Stimulated activated naive CD4-positive, alpha-beta T cell (primary cell): ENCODE data around the gene PRR12.
A peak's percentile ranks its signal among the peaks of the same experiment; 100 is the strongest.

Source experiments
- DNase-seq, 6 experiments: peaks; one replicate each; lab custom pipeline; 2025; lab: John Stamatoyannopoulos, UW

Gene PRR12

GRCh38 chr19:49646586-49646985, 55.6 kb downstream of the PRR12 start:
- no peak for DNase-seq

GRCh38 chr19:49651029-49651819, 60.2 kb downstream of the PRR12 start:
- DNase-seq, result no peak

- no peak for DNase-seq
Measured at GRCh38 chr19:49651820-49652550, 61.0 kb downstream of the PRR12 start.

- DNase-seq, result no peak
Measured at GRCh38 chr19:49652551-49653465, 61.8 kb downstream of the PRR12 start.

GRCh38 chr19:49653466-49653806, 62.5 kb downstream of the PRR12 start:
- no peak for DNase-seq

DNA sequence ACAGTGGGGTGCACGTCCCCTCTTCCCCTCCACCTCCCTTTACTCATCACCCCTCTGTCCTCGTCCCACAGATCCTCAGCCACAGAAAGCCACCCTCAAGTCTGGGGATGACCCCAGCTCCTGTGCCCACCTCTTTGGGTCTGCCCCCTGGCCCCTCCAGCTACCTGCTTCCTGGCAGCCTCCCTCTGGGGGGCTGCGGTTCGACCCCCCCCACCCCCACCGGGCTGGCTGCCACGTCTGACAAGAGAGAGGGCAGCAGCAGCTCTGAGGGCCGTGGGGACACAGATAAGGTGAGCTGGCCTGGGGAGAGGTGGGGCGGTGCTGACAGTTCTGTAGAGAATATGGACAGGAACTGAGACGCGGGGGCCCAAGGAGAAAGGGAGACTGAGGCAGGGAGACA, 63.6 kb downstream of the PRR12 start:
- DNase-seq, result no peak

DNA sequence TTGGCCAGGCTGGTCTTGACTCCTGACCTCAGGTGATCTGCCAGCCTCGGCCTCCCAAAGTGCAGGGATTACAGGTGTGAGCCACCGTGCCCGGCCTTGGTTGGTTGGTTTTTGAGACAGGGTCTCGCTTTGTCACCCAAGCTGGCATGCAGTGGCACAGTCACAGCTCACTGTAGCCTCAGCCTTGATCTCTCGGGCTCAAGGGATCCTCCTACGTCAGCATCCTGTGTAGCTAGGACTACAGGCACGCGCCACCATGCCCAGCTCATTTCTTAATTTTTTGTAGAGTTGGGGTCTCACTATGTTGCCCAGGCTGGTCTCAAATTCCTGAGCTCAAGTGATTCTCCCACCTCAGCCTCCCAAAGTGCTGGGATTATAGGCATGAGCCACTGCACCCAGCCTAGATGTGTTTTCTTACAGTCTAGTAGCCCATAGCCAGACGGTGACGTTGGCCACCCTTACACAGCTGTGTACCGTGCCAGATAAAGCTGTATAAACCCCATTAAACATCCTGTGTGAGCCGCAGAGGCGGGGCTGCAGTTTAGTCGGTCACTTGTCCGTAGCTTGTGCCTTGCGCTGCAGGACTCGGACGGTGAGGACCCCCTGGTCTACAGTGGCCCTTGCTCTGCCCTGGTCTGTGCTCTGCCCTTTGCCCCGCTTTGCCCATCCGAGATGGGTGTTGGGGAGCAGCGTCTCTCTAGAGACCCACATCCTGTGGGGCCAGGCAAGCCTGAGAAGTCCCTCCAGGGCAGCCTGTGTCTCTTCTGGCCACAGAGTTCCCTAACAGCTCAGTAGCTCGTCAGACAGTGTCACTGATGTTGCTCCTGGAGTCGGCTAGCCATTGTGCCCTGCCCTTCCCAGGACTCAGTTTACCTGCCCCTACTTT, 64.8 kb downstream of the PRR12 start:
- no peak for DNase-seq

- no peak for DNase-seq
Measured at GRCh38 chr19:49656456-49657109, 65.6 kb downstream of the PRR12 start.

DNA sequence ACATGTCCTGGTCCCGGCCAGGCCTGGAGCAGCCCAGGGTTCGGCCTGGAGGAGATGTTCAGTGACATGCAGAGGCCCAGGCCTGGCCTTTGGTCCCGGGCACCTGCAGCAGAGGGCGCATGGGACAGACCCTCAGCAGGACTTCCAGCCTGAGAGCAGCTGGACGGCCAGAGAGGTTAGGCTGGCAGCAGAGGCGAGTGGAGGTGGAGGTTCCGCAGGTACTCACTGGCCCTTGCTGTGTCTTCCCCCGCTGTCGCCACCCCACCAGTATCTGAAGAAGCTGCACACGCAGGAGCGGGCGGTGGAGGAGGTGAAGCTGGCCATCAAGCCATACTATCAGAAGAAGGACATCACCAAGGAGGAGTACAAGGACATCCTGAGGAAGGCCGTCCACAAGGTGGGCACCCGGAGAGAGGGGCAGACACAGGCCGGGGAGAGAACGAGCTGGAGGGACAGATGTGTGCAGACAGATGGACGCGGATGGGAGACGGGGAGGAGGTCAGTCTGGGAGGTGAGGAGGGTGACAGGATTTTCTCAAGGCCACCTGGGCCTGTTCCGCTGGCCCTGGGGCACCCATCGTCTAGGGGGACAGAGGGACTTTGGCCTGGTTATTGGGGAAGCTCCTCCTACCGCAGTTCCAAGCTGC, 66.6 kb downstream of the PRR12 start:
- no peak for DNase-seq

- no peak for DNase-seq
Measured at GRCh38 chr19:49658139-49658517, 67.1 kb downstream of the PRR12 start.

DNA sequence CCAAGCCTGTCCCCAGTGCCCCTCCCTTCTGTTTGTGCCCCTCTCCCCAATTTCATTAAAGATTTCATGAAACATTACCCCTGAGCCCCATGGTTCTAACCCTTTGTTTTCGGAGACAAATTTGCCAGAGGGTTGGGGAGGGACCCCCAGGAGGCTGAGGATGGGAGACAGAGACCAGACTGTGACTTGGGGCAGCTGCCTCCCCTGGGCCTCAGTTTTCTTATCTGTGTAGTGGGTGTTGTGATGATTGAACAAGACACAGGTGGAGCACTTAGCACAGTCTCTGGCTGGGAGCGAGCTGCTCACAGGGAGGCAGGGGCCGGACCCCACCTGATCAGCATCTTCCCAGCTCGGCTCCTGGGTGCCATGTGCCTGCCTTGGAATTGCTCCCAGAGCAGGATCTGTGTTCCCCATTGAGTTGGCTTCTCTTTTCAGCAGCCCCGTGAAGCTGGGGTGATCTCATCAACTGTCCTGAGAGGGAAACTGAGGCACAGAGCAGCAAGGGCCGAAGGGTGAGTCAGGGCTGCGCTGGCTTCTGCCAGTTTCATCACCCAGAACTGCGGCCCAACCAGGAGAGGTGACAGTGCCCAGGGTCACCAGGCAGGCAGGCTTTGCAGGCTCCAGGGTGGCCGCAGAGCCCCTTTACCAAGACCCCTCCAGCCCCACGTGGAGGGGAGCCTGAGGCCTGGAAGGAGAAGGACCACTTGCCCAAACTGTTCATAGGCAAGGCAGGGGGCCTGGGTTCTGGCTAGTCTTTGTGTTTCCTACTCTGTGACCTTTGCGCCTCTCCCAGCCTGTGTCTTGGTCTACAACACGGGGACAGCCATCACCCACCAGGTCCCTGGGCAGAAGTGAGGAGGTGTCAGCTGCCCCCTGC, 67.8 kb downstream of the PRR12 start:
- DNase-seq, result no peak

- DNase-seq, result no peak
Measured at GRCh38 chr19:49660338-49660961, 69.5 kb downstream of the PRR12 start.

DNA sequence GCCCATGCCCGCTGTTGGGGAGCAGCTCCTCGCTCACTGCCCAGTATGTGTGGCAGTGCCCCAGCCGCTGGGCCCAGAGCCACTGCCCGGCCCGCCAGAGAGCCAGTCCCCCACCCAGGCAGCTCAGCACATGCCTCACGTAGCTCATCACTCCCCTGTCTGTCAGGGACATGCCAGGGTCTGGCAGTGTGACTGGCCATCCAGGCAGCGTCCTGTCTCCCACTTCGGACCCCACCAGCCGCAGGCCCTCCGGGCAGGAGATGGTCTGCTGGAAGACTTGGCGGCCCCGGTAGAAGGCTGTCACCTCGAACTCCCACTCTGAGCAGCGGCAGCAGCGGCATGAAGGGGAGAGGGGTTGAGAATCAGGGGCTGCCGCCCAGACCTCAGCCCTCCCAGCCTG, 71.0 kb downstream of the PRR12 start:
- DNase-seq, result no peak

GRCh38 chr19:49663224-49663623, 72.2 kb downstream of the PRR12 start:
- DNase-seq, result no peak

GRCh38 chr19:49664171-49665035, 73.4 kb downstream of the PRR12 start:
- peak; percentile 84 to 95 (median 90) for DNase-seq

DNA sequence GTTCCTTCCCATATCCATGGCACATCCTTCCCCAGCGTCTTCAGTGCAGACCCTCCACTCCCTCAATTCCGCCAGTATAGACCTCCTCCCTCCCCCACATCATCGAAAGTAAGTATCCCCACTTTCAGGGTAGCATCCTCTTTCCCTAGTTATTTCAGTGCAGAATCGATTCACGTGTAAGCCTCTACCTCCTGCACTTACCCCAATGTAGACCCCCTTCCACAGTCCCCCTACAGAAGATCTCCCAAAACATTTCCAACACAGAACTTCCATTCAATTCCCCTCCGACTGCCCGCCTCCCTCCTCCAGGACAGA, 74.0 kb downstream of the PRR12 start:
- peak in 1 of 6 experiments; percentile 52 for DNase-seq

DNA sequence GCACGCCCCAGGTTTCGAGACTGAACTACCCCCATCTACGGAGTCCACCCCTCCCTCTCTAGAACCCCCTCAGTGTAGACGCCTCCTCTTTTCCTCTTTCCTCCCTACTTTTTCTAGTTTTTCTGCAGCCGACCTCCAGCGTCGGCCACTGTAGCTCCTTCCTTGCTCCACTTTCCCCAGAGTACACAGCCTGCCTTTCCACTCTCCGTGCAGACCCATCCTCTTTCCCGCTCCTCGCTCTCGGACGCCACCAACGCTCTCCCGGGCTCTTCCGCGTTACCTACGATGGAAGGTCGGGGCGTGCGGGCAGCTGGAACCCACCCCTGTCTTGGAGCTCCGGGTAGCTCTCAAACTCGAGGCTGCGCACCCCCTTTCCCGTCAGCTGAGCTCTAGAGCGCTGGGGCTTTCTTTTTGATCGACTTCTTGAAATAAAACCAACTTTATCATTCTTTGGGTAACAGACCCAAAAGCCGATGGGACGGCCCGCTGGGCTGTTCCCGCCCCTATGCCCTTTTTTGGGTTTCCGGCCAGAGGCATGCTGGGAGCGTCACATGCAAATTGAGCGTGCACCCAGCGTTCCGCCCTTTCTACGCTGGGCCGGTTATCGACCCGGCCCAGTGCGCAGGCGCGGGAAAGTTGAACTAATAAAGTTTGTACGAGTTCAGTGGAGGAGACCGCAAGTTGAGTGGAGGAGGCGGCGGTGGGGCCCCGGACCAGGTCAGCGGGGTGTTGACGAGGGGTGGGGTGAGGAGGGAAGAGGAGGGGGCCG, 74.6 kb downstream of the PRR12 start, which contains the start of the genes BCL2L12 and IRF3:
Gene BCL2L12, plus strand, starts transcription at position 583 of the 769 bp plus-strand sequence. CDS start 760 bp downstream, outside the sequence.
Gene IRF3, minus strand, starts transcription at position 507 of the 769 bp plus-strand sequence. CDS start 1,019 bp downstream, outside the sequence.
- DNase-seq, result peak; percentile 98 to 100 (median 99)
